Stimulated activated CD4-positive, alpha-beta T cell treated with anti-CD3 and anti-CD28 coated beads, Interleukin-15, amount 100 ng/mL, for 1 hour (primary cell): ENCODE measurements around the gene SIAE.

Source experiments
- DNase-seq, 2 donors: peaks; one replicate each; pipeline ENCODE4 v3.0.0-alpha.2; 2020; ENCODE audit warnings: low read depth in 1 of 2, low spot score in 1 of 2

The SIAE gene

GRCh38 chr11:124673333-124674167, at the start of gene SIAE, which contains the start of gene SPA17:
Gene SIAE (minus strand): TSS chr11:124673739. CDS start chr11:124673708, 31 bp downstream.
Gene SPA17 (plus strand): TSS chr11:124673904. CDS start chr11:124675265, 1,361 bp downstream.
- peak; percentile 73 to 74 for DNase-seq

- no peak for DNase-seq
These were observed 48.6 kb upstream of the SIAE start for GRCh38 chr11:124722176-124722575.

GRCh38 chr11:124719534-124719933, 46.0 kb upstream of the SIAE start:
- no peak for DNase-seq

GRCh38 chr11:124718801-124719200, 45.3 kb upstream of the SIAE start:
- DNase-seq, result no peak

- DNase-seq, result no peak
These were observed 44.5 kb upstream of the SIAE start for GRCh38 chr11:124717786-124718651.

GRCh38 chr11:124717421-124717785, 43.9 kb upstream of the SIAE start:
- no peak for DNase-seq

- no peak for DNase-seq
These were observed 43.1 kb upstream of the SIAE start for GRCh38 chr11:124716591-124716990.

- DNase-seq, result no peak
These were observed 38.9 kb upstream of the SIAE start for GRCh38 chr11:124712392-124712791.

- no peak for DNase-seq
These were observed 34.3 kb upstream of the SIAE start for GRCh38 chr11:124707829-124708228.

GRCh38 chr11:124700028-124700427, 26.5 kb upstream of the SIAE start:
- no peak for DNase-seq

GRCh38 chr11:124699547-124699946, 26.0 kb upstream of the SIAE start:
- no peak for DNase-seq

- DNase-seq, result no peak
These were observed 19.6 kb upstream of the SIAE start for GRCh38 chr11:124693142-124693541.

- no peak for DNase-seq
These were observed 8.9 kb upstream of the SIAE start for GRCh38 chr11:124682443-124682842.

- DNase-seq, result no peak
These were observed 7.9 kb upstream of the SIAE start for GRCh38 chr11:124681421-124681820.

GRCh38 chr11:124678416-124678815, 4.9 kb upstream of the SIAE start:
- DNase-seq, result no peak

GRCh38 chr11:124676386-124676785, 2.8 kb upstream of the SIAE start:
- no peak for DNase-seq

GRCh38 chr11:124674571-124674970, 1.0 kb upstream of the SIAE start:
- no peak for DNase-seq

- no peak for DNase-seq
These were observed 604 bp upstream of the SIAE start for GRCh38 chr11:124674168-124674517.

- no peak for DNase-seq
These were observed 863 bp downstream of the SIAE start for GRCh38 chr11:124672536-124673215.

GRCh38 chr11:124670732-124671131, 2.8 kb downstream of the SIAE start:
- DNase-seq, result peak in 1 of 2 donors; percentile 9

GRCh38 chr11:124669193-124669592, 4.3 kb downstream of the SIAE start:
- no peak for DNase-seq

GRCh38 chr11:124667601-124668000, 5.9 kb downstream of the SIAE start:
- DNase-seq, result no peak
